Esophagus squamous epithelium (tissue), 4 donors: ENCODE data around the gene SLC22A16.

Experiments
- POLR2A ChIP-seq, 4 donors: fragments of 450-650 bp; IDR thresholded peaks; one replicate each; pipeline ENCODE4 v1.6.1; 2017; ENCODE audit warnings: antibody characterized with exemption in 4 of 4, mild to moderate bottlenecking in 4 of 4, moderate library complexity in 3 of 4
- TF ChIP-seq, protein P1 (sequence below), 6 experiments: fragments of 450-650 bp in 4 of 6; fragments of 200-600 bp in 2 of 6; sonication (generic) in 2 of 6; IDR thresholded peaks; one replicate each; pipeline ENCODE4 v1.5.1; 2016 to 2019; ENCODE audit warnings: antibody characterized with exemption in 6 of 6, mild to moderate bottlenecking in 4 of 6, moderate library complexity in 4 of 6

DNA sequence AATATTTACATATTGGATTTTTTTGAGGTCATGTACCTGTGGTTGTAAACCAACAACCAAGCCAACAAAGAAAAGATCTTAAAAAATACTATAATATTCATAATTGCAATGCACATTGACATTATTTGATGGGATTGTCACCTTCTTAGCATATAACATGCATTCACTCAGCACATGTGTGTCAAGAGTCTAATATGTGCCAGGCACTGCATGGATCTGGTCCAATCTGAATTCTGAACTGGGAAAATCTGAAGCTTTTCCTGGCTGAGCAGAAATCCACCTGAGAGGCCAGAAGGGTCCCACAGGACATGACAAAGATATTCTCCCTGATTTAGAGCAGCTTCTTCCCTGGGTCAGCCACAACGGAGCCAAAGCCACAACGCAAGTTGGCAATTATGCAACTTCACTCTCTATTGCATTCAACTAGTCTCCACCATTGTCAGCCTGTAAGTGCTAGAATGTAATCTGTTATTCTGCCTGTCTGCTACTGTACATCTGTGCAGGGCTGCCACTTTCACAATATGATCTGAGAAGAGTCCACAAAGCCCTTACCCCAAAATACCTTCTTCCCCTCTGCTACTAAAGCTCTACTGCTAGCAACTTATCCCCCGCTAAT is 44.0 kb downstream of the SLC22A16 start:
- TF ChIP-seq POLR2A (IDR thresholded peaks at IDR 0.05), result no peak
- TF ChIP-seq, protein P1, sequence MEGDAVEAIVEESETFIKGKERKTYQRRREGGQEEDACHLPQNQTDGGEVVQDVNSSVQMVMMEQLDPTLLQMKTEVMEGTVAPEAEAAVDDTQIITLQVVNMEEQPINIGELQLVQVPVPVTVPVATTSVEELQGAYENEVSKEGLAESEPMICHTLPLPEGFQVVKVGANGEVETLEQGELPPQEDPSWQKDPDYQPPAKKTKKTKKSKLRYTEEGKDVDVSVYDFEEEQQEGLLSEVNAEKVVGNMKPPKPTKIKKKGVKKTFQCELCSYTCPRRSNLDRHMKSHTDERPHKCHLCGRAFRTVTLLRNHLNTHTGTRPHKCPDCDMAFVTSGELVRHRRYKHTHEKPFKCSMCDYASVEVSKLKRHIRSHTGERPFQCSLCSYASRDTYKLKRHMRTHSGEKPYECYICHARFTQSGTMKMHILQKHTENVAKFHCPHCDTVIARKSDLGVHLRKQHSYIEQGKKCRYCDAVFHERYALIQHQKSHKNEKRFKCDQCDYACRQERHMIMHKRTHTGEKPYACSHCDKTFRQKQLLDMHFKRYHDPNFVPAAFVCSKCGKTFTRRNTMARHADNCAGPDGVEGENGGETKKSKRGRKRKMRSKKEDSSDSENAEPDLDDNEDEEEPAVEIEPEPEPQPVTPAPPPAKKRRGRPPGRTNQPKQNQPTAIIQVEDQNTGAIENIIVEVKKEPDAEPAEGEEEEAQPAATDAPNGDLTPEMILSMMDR (IDR thresholded peaks at IDR 0.05), result no peak
